Transverse colon (tissue), 3 donors: ENCODE data around the gene PXK.

Experiments
- CTCF ChIP-seq, 5 experiments: fragments of 200-600 bp in 3 of 5; fragments of 450-650 bp in 2 of 5; sonication (generic) in 3 of 5; IDR thresholded peaks; 1 replicate in 2 of 5; 2 replicates in 3 of 5; pipeline ENCODE4 v1.5.1; 2016 to 2017; ENCODE audit warnings: antibody characterized with exemption in 5 of 5, inconsistent platforms in 3 of 5, mild to moderate bottlenecking in 2 of 5, moderate library complexity in 1 of 5
- EP300 ChIP-seq: sonication (generic); formaldehyde crosslinking; IDR thresholded peaks from one replicate; pipeline ENCODE4 v1.6.1; 2017; ENCODE audit warnings: antibody characterized with exemption, low read depth

- TF ChIP-seq CTCF (IDR thresholded peaks at IDR 0.05) (no peak), EP300 (no peak)
Measured at GRCh38 chr3:58357402-58357801, 24.7 kb downstream of the PXK start.
